COLO829 (cell line): ENCODE results near the gene HPCAL1.

Experiments
- DNase-seq: peaks from one replicate; pipeline ENCODE4 v3.0.0; 2012; ENCODE audit warnings: low spot score

Gene HPCAL1

GRCh38 chr2:10370895-10371294 is 68.2 kb downstream of the HPCAL1 start:
- no peak for DNase-seq

GRCh38 chr2:10371441-10372196 is 68.9 kb downstream of the HPCAL1 start:
- peak; percentile 96 for DNase-seq

GRCh38 chr2:10372203-10372861 is 69.6 kb downstream of the HPCAL1 start:
- peak; percentile 96 for DNase-seq

GRCh38 chr2:10372862-10373240 is 70.1 kb downstream of the HPCAL1 start:
- no peak for DNase-seq

GRCh38 chr2:10373931-10374330 is 71.2 kb downstream of the HPCAL1 start:
- DNase-seq: no peak

GRCh38 chr2:10374362-10374943 is 71.7 kb downstream of the HPCAL1 start:
- DNase-seq: no peak

- DNase-seq: no peak
Measured at GRCh38 chr2:10375570-10376281, 73.0 kb downstream of the HPCAL1 start.

GRCh38 chr2:10377052-10377746 is 74.5 kb downstream of the HPCAL1 start:
- no peak for DNase-seq

GRCh38 chr2:10377747-10378085 is 75.0 kb downstream of the HPCAL1 start:
- DNase-seq: no peak

- DNase-seq: no peak
Measured at GRCh38 chr2:10378189-10378588, 75.5 kb downstream of the HPCAL1 start.

- DNase-seq: no peak
Measured at GRCh38 chr2:10380048-10380926, 77.6 kb downstream of the HPCAL1 start.

GRCh38 chr2:10381997-10382353 is 79.3 kb downstream of the HPCAL1 start:
- no peak for DNase-seq

- DNase-seq: no peak
Measured at GRCh38 chr2:10382354-10383061, 79.8 kb downstream of the HPCAL1 start.

- DNase-seq: no peak
Measured at GRCh38 chr2:10383960-10384734, 81.4 kb downstream of the HPCAL1 start.

- no peak for DNase-seq
Measured at GRCh38 chr2:10385501-10385900, 82.8 kb downstream of the HPCAL1 start.

GRCh38 chr2:10385933-10386773 is 83.4 kb downstream of the HPCAL1 start:
- DNase-seq: no peak

- no peak for DNase-seq
Measured at GRCh38 chr2:10387033-10387432, 84.3 kb downstream of the HPCAL1 start.

- DNase-seq: no peak
Measured at GRCh38 chr2:10388954-10389560, 86.4 kb downstream of the HPCAL1 start.
